Erythroblast (primary cell): Measurements from ENCODE around the gene FKBP10.

Experiments
- GATA1 ChIP-seq: IDR thresholded peaks from 2 replicates; pipeline ENCODE4 v1.6.1; 2011; ENCODE audit warnings: low read depth, mild to moderate bottlenecking, control low read depth, low read length, moderate library complexity
- POLR2A ChIP-seq: IDR thresholded peaks from 2 replicates; pipeline ENCODE4 v1.6.1; 2011; ENCODE audit warnings: mild to moderate bottlenecking, low read length

DNA sequence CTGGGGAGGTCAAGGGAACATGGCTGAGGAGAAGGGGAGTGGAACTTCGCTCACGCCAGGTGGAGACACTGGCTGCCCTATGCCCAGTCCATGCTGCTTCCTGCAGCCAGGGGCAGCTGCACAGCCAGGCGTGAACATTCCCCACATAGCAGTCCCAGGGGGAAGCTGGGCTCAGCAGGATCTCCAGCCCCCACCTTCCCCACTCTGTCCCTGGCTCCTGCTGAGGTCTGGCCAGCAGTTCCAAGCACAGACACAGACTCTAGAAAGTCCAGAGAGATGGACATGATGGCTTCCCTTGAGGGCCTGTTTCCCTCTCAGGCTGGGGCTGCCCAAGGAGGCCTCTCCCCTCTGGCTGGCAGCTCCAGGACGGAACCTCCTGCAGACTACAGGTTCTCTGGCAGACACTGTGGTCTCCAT lies 35.6 kb upstream of the FKBP10 start:
- TF ChIP-seq POLR2A (no peak), GATA1 (no peak)
